Panc1 (cell line): ENCODE measurements around the gene NOP56. TPM values are rescaled to one million over a fixed set of nuclear protein-coding genes. Genes with fewer than 3 reads are reported as not detected.

Source experiments
- ATAC-seq: fragments of 200-7000 bp; cut with Tn5 transposase; 2 replicates; pipeline ENCODE4 v1.9.1; 2020; ENCODE audit warnings: mild to moderate bottlenecking, moderate library complexity
- BruUV-seq: library from RNA; stranded (reverse); fragments of 400-500 nt; replicated peaks from 2 replicates; lab custom pipeline; 2021; lab: Mats Ljungman, UMichigan
- CTCF ChIA-PET: fragments of 300-600 bp; sonication (Branson Sonifier 250); formaldehyde crosslinking; loops from one replicate; lab custom pipeline; 2022; ENCODE audit warnings: antibody characterized with exemption; lab: Charles Lee
- POLR2A ChIA-PET: fragments of 300-600 bp; sonication (Branson Sonifier 250); formaldehyde crosslinking; loops from one replicate; lab custom pipeline; 2022; ENCODE audit warnings: antibody characterized with exemption; lab: Charles Lee
- DNase-seq: peaks from one replicate; pipeline ENCODE4 v3.0.0-alpha.2; 2010; ENCODE audit warnings: low read depth, low spot score
- H3K27ac ChIP-seq: 2 replicates; pipeline ENCODE4 v1.5.1; 2011; ENCODE audit warnings: mild to moderate bottlenecking, low read length, inconsistent platforms
- H3K27me3 ChIP-seq: fragments of 200-500 bp; sonication (Bioruptor generic); 2 replicates; pipeline ENCODE4 v1.6.0; 2014; ENCODE audit warnings: low read length, inconsistent platforms; ENCODE audit not compliant: control insufficient read depth, insufficient read depth
- H3K36me3 ChIP-seq: fragments of 200-500 bp; sonication (Bioruptor generic); 2 replicates; pipeline ENCODE4 v1.5.1; 2014; ENCODE audit warnings: inconsistent platforms, mild to moderate bottlenecking, low read length, moderate library complexity; ENCODE audit not compliant: control insufficient read depth, insufficient read depth
- H3K4me1 ChIP-seq: 2 replicates; pipeline ENCODE4 v1.5.1; 2011; ENCODE audit warnings: inconsistent platforms, mild to moderate bottlenecking, low read length, moderate library complexity; ENCODE audit not compliant: control insufficient read depth, insufficient read depth
- H3K4me3 ChIP-seq, 2 experiments: 2 replicates each; pipeline ENCODE4 v1.5.1; 2011 to 2012; ENCODE audit warnings: low read depth in 2 of 2, low read length in 2 of 2, mild to moderate bottlenecking in 2 of 2, inconsistent platforms in 1 of 2, moderate library complexity in 1 of 2
- H3K9me3 ChIP-seq: fragments of 200-500 bp; sonication (Bioruptor generic); 2 replicates; pipeline ENCODE4 v1.5.1; 2014; ENCODE audit warnings: low read depth, mild to moderate bottlenecking, inconsistent platforms, low read length, moderate library complexity; ENCODE audit not compliant: control insufficient read depth, insufficient read depth
- POLR2AphosphoS5 ChIP-seq: IDR thresholded peaks from 2 replicates; pipeline ENCODE4 v1.6.1; 2012; ENCODE audit warnings: mild to moderate bottlenecking, low read depth, low read length, moderate library complexity
- REST ChIP-seq, 2 experiments: IDR thresholded peaks; 2 replicates each; pipeline ENCODE4 v1.6.1; 2011 to 2012; ENCODE audit warnings: low read depth in 2 of 2, control low read depth in 1 of 2, low read length in 1 of 2, mild to moderate bottlenecking in 1 of 2, moderate library complexity in 1 of 2; ENCODE audit not compliant: insufficient read depth in 1 of 2
- SIN3A ChIP-seq: IDR thresholded peaks from 2 replicates; pipeline ENCODE4 v1.6.1; 2012; ENCODE audit warnings: low read depth, mild to moderate bottlenecking, low read length, moderate library complexity, borderline replicate concordance; ENCODE audit not compliant: insufficient read depth
- TCF7L2 ChIP-seq: IDR thresholded peaks from 2 replicates; pipeline ENCODE4 v1.6.1; 2011; ENCODE audit warnings: mild to moderate bottlenecking, low read depth, low read length, inconsistent platforms
- in situ Hi-C: cut with HindIII; loops from 2 replicates; pipeline ENCODE4 v1.10.0; 2016; ENCODE audit warnings: low sequenced_read_pairs, low pct_unique_long_range_greater_than_20kb
- intact Hi-C: fragments of 100-400 bp; cut with micrococcal nuclease; formaldehyde crosslinking; loops from one replicate; pipeline ENCODE4 v1.10.0; 2022; ENCODE audit not compliant: unreplicated experiment
- total RNA-seq: library from RNA; stranded (reverse); gene quantifications from one replicate; pipeline ENCODE4 v1.2.1, GENCODE V29; 2021; ENCODE audit not compliant: unreplicated experiment
- TF ChIP-seq, protein P1 (sequence below): fragments of 450-650 bp; IDR thresholded peaks from 2 replicates; pipeline ENCODE4 v1.5.1; 2017; ENCODE audit warnings: mild to moderate bottlenecking

NOP56 gene
- total RNA-seq, 1 experiment from 2014 or later, result 354 TPM

DNA sequence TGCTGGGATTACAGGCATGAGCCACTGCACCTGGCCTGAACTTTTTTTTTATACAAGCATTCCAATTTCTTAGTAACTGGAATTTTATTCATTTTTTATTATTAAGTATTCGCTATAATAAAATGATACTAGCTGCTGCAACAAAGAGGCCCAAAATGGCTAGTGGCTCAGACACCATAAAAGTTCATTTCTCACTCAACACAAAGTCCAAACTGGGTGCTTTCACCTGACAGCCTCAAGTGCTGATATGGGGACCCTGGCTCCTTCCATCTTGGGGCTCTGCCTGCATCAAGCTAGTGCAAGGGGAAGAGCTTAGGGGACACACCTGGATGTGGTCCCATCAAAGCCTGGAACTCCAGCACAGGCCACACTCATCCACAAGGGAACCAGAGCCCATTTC lies 12.2 kb upstream of the NOP56 start:
- ChIA-PET POLR2A (no interaction called here), CTCF (no interaction called here)
- no peak overlapping the region for H3K27ac ChIP-seq
- in situ Hi-C loops (no loop called here), intact Hi-C loops (no loop called here)
- H3K4me1 ChIP-seq, result no peaks in the 10 kb centered on the region
- BruUV-seq, result no TSS peak
- ATAC-seq (no peak), DNase-seq (no peak)
- TF ChIP-seq, protein P1, sequence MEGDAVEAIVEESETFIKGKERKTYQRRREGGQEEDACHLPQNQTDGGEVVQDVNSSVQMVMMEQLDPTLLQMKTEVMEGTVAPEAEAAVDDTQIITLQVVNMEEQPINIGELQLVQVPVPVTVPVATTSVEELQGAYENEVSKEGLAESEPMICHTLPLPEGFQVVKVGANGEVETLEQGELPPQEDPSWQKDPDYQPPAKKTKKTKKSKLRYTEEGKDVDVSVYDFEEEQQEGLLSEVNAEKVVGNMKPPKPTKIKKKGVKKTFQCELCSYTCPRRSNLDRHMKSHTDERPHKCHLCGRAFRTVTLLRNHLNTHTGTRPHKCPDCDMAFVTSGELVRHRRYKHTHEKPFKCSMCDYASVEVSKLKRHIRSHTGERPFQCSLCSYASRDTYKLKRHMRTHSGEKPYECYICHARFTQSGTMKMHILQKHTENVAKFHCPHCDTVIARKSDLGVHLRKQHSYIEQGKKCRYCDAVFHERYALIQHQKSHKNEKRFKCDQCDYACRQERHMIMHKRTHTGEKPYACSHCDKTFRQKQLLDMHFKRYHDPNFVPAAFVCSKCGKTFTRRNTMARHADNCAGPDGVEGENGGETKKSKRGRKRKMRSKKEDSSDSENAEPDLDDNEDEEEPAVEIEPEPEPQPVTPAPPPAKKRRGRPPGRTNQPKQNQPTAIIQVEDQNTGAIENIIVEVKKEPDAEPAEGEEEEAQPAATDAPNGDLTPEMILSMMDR, result no peak
- no peak for TF ChIP-seq TCF7L2
- no peak for TF ChIP-seq POLR2AphosphoS5
- no peak for TF ChIP-seq REST (IDR thresholded peaks at IDR 0.05; ENCODE audit: insufficient read depth in 1 of 2, low read depth in 2 of 2, low read length in 1 of 2)
- TF ChIP-seq SIN3A, result no peak
- H3K9me3 ChIP-seq, result no peaks in the 10 kb centered on the region
- H3K27me3 ChIP-seq, result peaks cover under 1% of the 10 kb centered on the region; the same call in 1 of the 2 replicates
- no peaks in the 10 kb centered on the region for H3K36me3 ChIP-seq
- no peak overlapping the region for H3K4me3 ChIP-seq

- no peaks in the 10 kb centered on the region for H3K9me3 ChIP-seq
- H3K36me3 ChIP-seq, result no peaks in the 10 kb centered on the region
- in situ Hi-C loops, result no loop called here
- intact Hi-C loops, result no loop called here
- H3K27ac ChIP-seq, result no peak overlapping the region
- POLR2A ChIA-PET, result no interaction called here
- no peak for TF ChIP-seq REST (IDR thresholded peaks at IDR 0.05; ENCODE audit: insufficient read depth in 1 of 2, low read depth in 2 of 2, low read length in 1 of 2)
- TF ChIP-seq SIN3A, result no peak
- TF ChIP-seq TCF7L2, result no peak
- no peak for TF ChIP-seq POLR2AphosphoS5
- TF ChIP-seq, protein P1, result no peak
- DNase-seq (no peak), ATAC-seq (no peak)
- H3K27me3 ChIP-seq, result no peaks in the 10 kb centered on the region
- H3K4me3 ChIP-seq, result no peak overlapping the region
- H3K4me1 ChIP-seq, result no peaks in the 10 kb centered on the region
- no TSS peak for BruUV-seq
- CTCF ChIA-PET, result no interaction called here
Measured at GRCh38 chr20:2640899-2641298, 11.5 kb upstream of the NOP56 start.
